HFFc6 (cell line): ENCODE measurements around the gene IL36A. TPM values are rescaled to one million over a fixed set of nuclear protein-coding genes. Genes with fewer than 3 reads are reported as not detected.

ENCODE experiments used
- DNase-seq: peaks from one replicate; pipeline ENCODE4 v3.0.0-alpha.2; 2018
- H3K27ac Mint-ChIP-seq: 2 replicates; pipeline ENCODE4 v1.8.0; 2020; ENCODE audit warnings: mild to moderate bottlenecking, mixed read lengths
- H3K27me3 Mint-ChIP-seq: 2 replicates; pipeline ENCODE4 v1.8.0; 2021; ENCODE audit warnings: mild to moderate bottlenecking, moderate library complexity, mixed read lengths; ENCODE audit not compliant: insufficient read depth
- H3K36me3 Mint-ChIP-seq: 2 replicates; pipeline ENCODE4 v1.8.0; 2021; ENCODE audit warnings: low read depth, mixed read lengths
- H3K4me1 Mint-ChIP-seq: 2 replicates; pipeline ENCODE4 v1.8.0; 2020; ENCODE audit warnings: low read depth, mixed read lengths
- H3K4me3 Mint-ChIP-seq: 2 replicates; pipeline ENCODE4 v1.8.0; 2020; ENCODE audit warnings: mild to moderate bottlenecking, moderate library complexity, mixed read lengths
- H3K9me3 Mint-ChIP-seq: 2 replicates; pipeline ENCODE4 v1.8.0; 2020; ENCODE audit warnings: mild to moderate bottlenecking, mixed read lengths
- total RNA-seq, 6 experiments: library from RNA; stranded (reverse); fragmentation: NEBNext Ultra II Directional; extraction: Animal tissue kit (Norgen Biotek cat#: 25700); gene quantifications; 2 replicates in 1 of 6; 3 replicates in 5 of 6; pipeline ENCODE4 v1.2.3, GENCODE V29; 2021
- TF ChIP-seq, protein P1 (sequence below): fragments of 200-600 bp; sonication (generic); IDR thresholded peaks from 2 replicates; pipeline ENCODE4 v1.5.0; 2021; ENCODE audit warnings: antibody characterized with exemption, mild to moderate bottlenecking

Gene IL36A
- total RNA-seq, 6 experiments from 2014 or later, result not detected

- Mint-ChIP-seq H3K9me3 (peaks cover 28% of the 10 kb centered on the region), H3K36me3 (peaks cover 10% of the 10 kb centered on the region), H3K4me1 (no peaks in the 10 kb centered on the region), H3K27ac (no peak overlapping the region), H3K4me3 (no peak overlapping the region), H3K27me3 (peaks cover 18% of the 10 kb centered on the region)
- DNase-seq, result no peak
- TF ChIP-seq, protein P1, sequence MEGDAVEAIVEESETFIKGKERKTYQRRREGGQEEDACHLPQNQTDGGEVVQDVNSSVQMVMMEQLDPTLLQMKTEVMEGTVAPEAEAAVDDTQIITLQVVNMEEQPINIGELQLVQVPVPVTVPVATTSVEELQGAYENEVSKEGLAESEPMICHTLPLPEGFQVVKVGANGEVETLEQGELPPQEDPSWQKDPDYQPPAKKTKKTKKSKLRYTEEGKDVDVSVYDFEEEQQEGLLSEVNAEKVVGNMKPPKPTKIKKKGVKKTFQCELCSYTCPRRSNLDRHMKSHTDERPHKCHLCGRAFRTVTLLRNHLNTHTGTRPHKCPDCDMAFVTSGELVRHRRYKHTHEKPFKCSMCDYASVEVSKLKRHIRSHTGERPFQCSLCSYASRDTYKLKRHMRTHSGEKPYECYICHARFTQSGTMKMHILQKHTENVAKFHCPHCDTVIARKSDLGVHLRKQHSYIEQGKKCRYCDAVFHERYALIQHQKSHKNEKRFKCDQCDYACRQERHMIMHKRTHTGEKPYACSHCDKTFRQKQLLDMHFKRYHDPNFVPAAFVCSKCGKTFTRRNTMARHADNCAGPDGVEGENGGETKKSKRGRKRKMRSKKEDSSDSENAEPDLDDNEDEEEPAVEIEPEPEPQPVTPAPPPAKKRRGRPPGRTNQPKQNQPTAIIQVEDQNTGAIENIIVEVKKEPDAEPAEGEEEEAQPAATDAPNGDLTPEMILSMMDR, result no peak
Measured at GRCh38 chr2:112994648-112995047, 10.6 kb upstream of the IL36A start.

DNA sequence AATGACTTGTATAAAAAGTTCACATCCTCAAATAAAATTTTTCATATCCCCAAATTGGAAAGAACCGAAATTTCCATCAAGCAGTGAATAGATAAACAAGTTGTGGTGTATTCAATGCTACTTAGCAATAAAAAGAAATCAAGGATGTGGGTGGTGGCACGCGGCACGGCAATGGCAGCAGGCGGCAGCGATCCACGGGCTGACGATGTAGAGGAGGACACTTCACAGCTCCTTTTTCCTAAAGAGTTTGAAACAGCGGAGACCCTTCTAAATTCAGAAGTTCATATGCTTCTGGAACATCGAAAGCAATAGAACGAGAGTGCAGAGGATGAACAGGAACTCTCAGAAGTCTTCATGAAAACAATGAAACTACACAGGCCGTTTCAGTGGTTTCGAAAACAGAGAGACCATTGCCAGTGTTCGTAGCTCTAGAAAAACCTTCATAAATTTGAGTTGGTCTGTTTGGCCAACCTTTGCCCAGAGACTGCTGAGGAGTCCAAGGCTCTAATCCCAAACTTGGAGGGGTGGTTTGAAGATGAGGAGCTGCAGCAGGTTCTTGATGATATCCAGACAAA lies 9.8 kb upstream of the IL36A start:
- Mint-ChIP-seq H3K9me3 (peaks cover 29% of the 10 kb centered on the region), H3K27ac (no peak overlapping the region), H3K4me1 (no peaks in the 10 kb centered on the region), H3K36me3 (peaks cover 10% of the 10 kb centered on the region), H3K4me3 (peak overlapping the region; percentile 28; the same call in 1 of the 2 replicates), H3K27me3 (peaks cover 19% of the 10 kb centered on the region)
- TF ChIP-seq, protein P1, result no peak
- DNase-seq, result no peak

DNA sequence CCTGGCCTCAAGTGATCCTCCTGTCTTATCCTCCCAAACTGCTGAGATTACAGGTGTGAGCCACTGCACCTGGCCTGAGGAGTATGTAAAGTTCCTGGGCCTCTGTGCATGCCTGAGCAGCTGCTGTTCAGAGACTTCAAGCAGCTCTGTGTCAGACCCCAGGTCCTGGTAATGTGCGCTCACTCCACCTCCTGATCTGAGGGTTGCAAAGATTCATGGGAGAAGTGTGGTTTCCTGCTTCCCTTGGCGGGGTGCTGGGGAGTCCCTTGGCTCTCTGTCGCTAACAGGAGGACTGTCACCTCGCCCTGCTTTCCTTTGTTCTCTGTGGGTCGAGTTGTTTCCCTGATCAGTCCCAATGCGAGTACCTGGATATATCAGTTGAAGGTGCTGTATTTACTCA lies 8.6 kb upstream of the IL36A start:
- Mint-ChIP-seq H3K27ac (no peak overlapping the region), H3K4me1 (no peaks in the 10 kb centered on the region), H3K9me3 (peaks cover 41% of the 10 kb centered on the region), H3K4me3 (no peak overlapping the region), H3K36me3 (peaks cover 20% of the 10 kb centered on the region), H3K27me3 (peaks cover 23% of the 10 kb centered on the region)
- TF ChIP-seq, protein P1, result no peak
- no peak for DNase-seq

DNA sequence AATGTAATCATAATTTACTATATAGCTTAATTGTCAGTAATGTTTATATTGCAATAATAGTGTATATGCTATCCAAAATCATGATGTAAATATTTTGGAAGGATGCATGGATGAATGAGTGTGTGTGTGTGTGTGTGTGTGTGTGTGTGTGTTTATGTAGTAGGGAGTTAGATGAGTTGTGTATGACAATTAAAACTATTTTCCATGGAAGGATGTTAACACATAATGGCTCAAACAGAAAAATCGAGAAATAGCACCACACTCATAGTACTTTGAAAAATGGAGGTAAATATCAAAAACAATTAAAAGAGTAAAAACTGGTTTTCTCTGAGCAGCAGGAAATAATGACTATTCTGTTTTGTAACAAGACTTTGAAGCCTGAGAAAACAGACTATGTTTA lies 8.1 kb upstream of the IL36A start:
- Mint-ChIP-seq H3K27me3 (peaks cover 23% of the 10 kb centered on the region), H3K4me3 (no peak overlapping the region), H3K4me1 (no peaks in the 10 kb centered on the region), H3K36me3 (peaks cover 17% of the 10 kb centered on the region), H3K9me3 (peaks cover 40% of the 10 kb centered on the region), H3K27ac (no peak overlapping the region)
- no peak for DNase-seq
- TF ChIP-seq, protein P1, result no peak

DNA sequence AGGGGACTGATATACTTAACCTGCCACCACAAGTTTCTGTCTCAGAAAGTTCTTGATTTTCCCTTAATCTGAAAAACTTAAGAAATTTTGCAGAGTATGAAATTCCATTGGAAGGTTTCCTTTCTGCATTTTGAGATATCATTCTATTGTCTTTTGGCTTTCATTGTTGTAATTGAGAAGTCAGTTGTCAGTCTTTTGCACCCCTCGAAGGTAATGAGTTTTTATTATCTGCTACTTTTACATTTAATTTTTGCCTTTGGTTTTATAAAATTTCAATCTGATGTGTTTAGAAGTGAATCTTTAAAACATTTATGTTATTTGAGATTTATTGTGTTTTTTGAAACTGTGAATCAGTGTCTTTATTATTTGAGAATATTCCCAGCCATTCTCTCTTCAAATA lies 4.8 kb upstream of the IL36A start:
- H3K27me3 Mint-ChIP-seq, result peaks cover 27% of the 10 kb centered on the region; the same call in 1 of the 2 replicates
- TF ChIP-seq, protein P1, result no peak
- peaks cover 33% of the 10 kb centered on the region for H3K9me3 Mint-ChIP-seq

GRCh38 chr2:113002677-113003076 lies 2.6 kb upstream of the IL36A start:
- no peak overlapping the region for H3K4me3 Mint-ChIP-seq
- peaks cover 33% of the 10 kb centered on the region for H3K9me3 Mint-ChIP-seq
- no peak for DNase-seq
- no peak overlapping the region for H3K27ac Mint-ChIP-seq
- H3K27me3 Mint-ChIP-seq, result peaks cover 21% of the 10 kb centered on the region; the same call in 1 of the 2 replicates
- no peaks in the 10 kb centered on the region for H3K4me1 Mint-ChIP-seq
- H3K36me3 Mint-ChIP-seq, result peaks cover 19% of the 10 kb centered on the region
- TF ChIP-seq, protein P1, result no peak

More for the DNA sequence above, 4.8 kb upstream of the IL36A start:
- Mint-ChIP-seq H3K36me3 (peaks cover 15% of the 10 kb centered on the region), H3K4me3 (no peak overlapping the region), H3K27ac (no peak overlapping the region), H3K4me1 (no peaks in the 10 kb centered on the region)
- no peak for DNase-seq
